HCT116 (cell line): Measurements from ENCODE around the gene LIMS2. TPM values are rescaled to one million over a fixed set of nuclear protein-coding genes. Genes with fewer than 3 reads are reported as not detected.

ENCODE experiments used
- ATAC-seq: fragments of 200-7000 bp; cut with Tn5 transposase; 2 replicates; pipeline ENCODE4 v1.9.1; 2020; ENCODE audit warnings: mild to moderate bottlenecking, moderate library complexity
- BruUV-seq: library from RNA; stranded (reverse); fragments of 400-500 nt; replicated peaks from 2 replicates; lab custom pipeline; 2021; lab: Mats Ljungman, UMichigan
- CTCF ChIA-PET: fragments of 300-600 bp; sonication (Branson Sonifier 250); formaldehyde crosslinking; loops from one replicate; lab custom pipeline; 2021; ENCODE audit warnings: antibody characterized with exemption; lab: Charles Lee
- POLR2A ChIA-PET: fragments of 300-600, 350-600 bp; sonication (Branson Sonifier 250); formaldehyde crosslinking; loops from one replicate; lab custom pipeline; 2021; ENCODE audit warnings: antibody characterized with exemption; lab: Charles Lee
- RAD21 ChIA-PET, 2 experiments: fragments of 300-600 bp; sonication (Branson Sonifier 250); formaldehyde crosslinking; loops; one replicate each; lab custom pipeline; 2023; ENCODE audit warnings: low total read pairs in 2 of 2; ENCODE audit not compliant: uncharacterized antibody in 2 of 2, unreplicated experiment in 2 of 2, low non-redundant PET in 1 of 2; lab: Charles Lee
- DNase-seq: peaks from one replicate; pipeline ENCODE4 v3.0.0-alpha.2; 2010; ENCODE audit warnings: low read depth, low spot score
- H2AFZ ChIP-seq: fragments of 200-600 bp; shearing (Covaris generic), sonication (generic); 2 replicates; pipeline ENCODE4 v1.6.1; 2017; ENCODE audit warnings: low read depth, mixed run types, mixed read lengths, antibody characterized with exemption, low read length; ENCODE audit not compliant: poor library complexity, severe bottlenecking
- H3K27ac ChIP-seq: 2 replicates; pipeline ENCODE4 v1.5.1; 2012; ENCODE audit warnings: low read depth, low read length
- H3K27me3 ChIP-seq: fragments of 200-600 bp; sonication (generic); 2 replicates; pipeline ENCODE4 v1.6.1; 2016; ENCODE audit warnings: mixed run types, low read length, mixed read lengths; ENCODE audit not compliant: insufficient read depth
- H3K36me3 ChIP-seq, 2 experiments: fragments of 200-500 bp in 1 of 2; fragments of 200-600 bp in 1 of 2; sonication (Bioruptor generic) in 1 of 2; sonication (generic) in 1 of 2; 2 replicates each; pipeline versions ENCODE4 v1.5.1 to v1.6.1; 2014 to 2016; ENCODE audit warnings: low read length in 2 of 2, inconsistent platforms in 1 of 2, mixed read lengths in 1 of 2, mixed run types in 1 of 2; ENCODE audit not compliant: insufficient read depth in 2 of 2, control insufficient read depth in 1 of 2
- H3K4me1 ChIP-seq, 2 experiments: fragments of 200-600 bp in 1 of 2; sonication (generic) in 1 of 2; 2 replicates each; pipeline versions ENCODE4 v1.5.1 to v1.6.1; 2012 to 2017; ENCODE audit warnings: low read length in 2 of 2, inconsistent platforms in 1 of 2, mild to moderate bottlenecking in 1 of 2, mixed read lengths in 1 of 2, mixed run types in 1 of 2, moderate library complexity in 1 of 2; ENCODE audit not compliant: insufficient read depth in 2 of 2, control insufficient read depth in 1 of 2
- H3K4me2 ChIP-seq: fragments of 200-600 bp; sonication (generic); 2 replicates; pipeline ENCODE4 v1.6.1; 2017; ENCODE audit warnings: mixed run types, low read length, mixed read lengths
- H3K4me3 ChIP-seq, 2 experiments: fragments of 200-600 bp in 1 of 2; sonication (generic) in 1 of 2; replicated peaks in 1 of 2; 2 replicates each; pipeline ENCODE4 v1.5.1; 2011 to 2016; ENCODE audit warnings: low read length in 2 of 2, control low read depth in 1 of 2, low read depth in 1 of 2, mild to moderate bottlenecking in 1 of 2, mixed read lengths in 1 of 2, mixed run types in 1 of 2
- H3K79me2 ChIP-seq: fragments of 200-600 bp; sonication (generic); 2 replicates; pipeline ENCODE4 v1.6.1; 2017; ENCODE audit warnings: mild to moderate bottlenecking, mixed run types, low read length, moderate library complexity, mixed read lengths; ENCODE audit not compliant: insufficient read depth
- H3K9ac ChIP-seq: fragments of 200-600 bp; sonication (generic); 2 replicates; pipeline ENCODE4 v1.6.1; 2016; ENCODE audit warnings: low read length, mixed read lengths
- H3K9me2 ChIP-seq: fragments of 200-600 bp; sonication (generic), shearing (Covaris generic); 2 replicates; pipeline ENCODE4 v1.6.1; 2017; ENCODE audit warnings: mixed run types, mild to moderate bottlenecking, moderate library complexity; ENCODE audit not compliant: insufficient read depth
- H3K9me3 ChIP-seq, 2 experiments: fragments of 200-500 bp in 1 of 2; fragments of 200-600 bp in 1 of 2; sonication (Bioruptor generic) in 1 of 2; sonication (generic) in 1 of 2; 2 replicates each; pipeline ENCODE4 v1.6.1; 2014 to 2017; ENCODE audit warnings: low read length in 2 of 2, mixed read lengths in 2 of 2, inconsistent platforms in 1 of 2, low read depth in 1 of 2, mild to moderate bottlenecking in 1 of 2, mixed run types in 1 of 2, moderate library complexity in 1 of 2; ENCODE audit not compliant: control insufficient read depth in 1 of 2, insufficient read depth in 1 of 2
- H4K20me1 ChIP-seq: fragments of 200-600 bp; sonication (generic), shearing (Covaris generic); 2 replicates; pipeline ENCODE4 v1.6.1; 2017; ENCODE audit warnings: mixed run types, mild to moderate bottlenecking, moderate library complexity; ENCODE audit not compliant: insufficient read depth
- ATF3 ChIP-seq: IDR thresholded peaks from 2 replicates; pipeline ENCODE4 v1.6.1; 2012
- CBX3 ChIP-seq: IDR thresholded peaks from 2 replicates; pipeline ENCODE4 v1.6.1; 2012; ENCODE audit warnings: low read depth
- CEBPB ChIP-seq: IDR thresholded peaks from 2 replicates; pipeline ENCODE4 v1.6.1; 2012; ENCODE audit warnings: low read depth
- EGR1 ChIP-seq: IDR thresholded peaks from 2 replicates; pipeline ENCODE4 v1.6.1; 2012; ENCODE audit warnings: low read depth
- ELF1 ChIP-seq: IDR thresholded peaks from 2 replicates; pipeline ENCODE4 v1.6.1; 2012; ENCODE audit warnings: low read depth, borderline replicate concordance
- EZH2 ChIP-seq: fragments of 200-600 bp; sonication (generic); IDR thresholded peaks from 2 replicates; pipeline ENCODE4 v1.6.1; 2017; ENCODE audit warnings: antibody characterized with exemption, mixed run types
- EZH2phosphoT487 ChIP-seq: fragments of 200-600 bp; IDR thresholded peaks from 2 replicates; pipeline ENCODE4 v1.6.1; 2018; ENCODE audit warnings: antibody characterized with exemption, borderline replicate concordance
- FOSL1 ChIP-seq: IDR thresholded peaks from 2 replicates; pipeline ENCODE4 v1.6.1; 2012; ENCODE audit warnings: low read depth
- JUND ChIP-seq: IDR thresholded peaks from 2 replicates; pipeline ENCODE4 v1.6.1; 2012
- MAX ChIP-seq: IDR thresholded peaks from 2 replicates; pipeline ENCODE4 v1.6.1; 2012
- POLR2A ChIP-seq: IDR thresholded peaks from 2 replicates; pipeline ENCODE4 v1.7.0; 2011; ENCODE audit warnings: borderline replicate concordance; ENCODE audit not compliant: insufficient read depth, insufficient read length; ENCODE audit errors: extremely low read depth
- POLR2AphosphoS5 ChIP-seq: IDR thresholded peaks from 2 replicates; pipeline ENCODE4 v1.6.1; 2011; ENCODE audit warnings: mild to moderate bottlenecking, low read depth, low read length, moderate library complexity
- RAD21 ChIP-seq: IDR thresholded peaks from 2 replicates; pipeline ENCODE4 v1.6.1; 2012; ENCODE audit warnings: low read depth, mild to moderate bottlenecking
- REST ChIP-seq: IDR thresholded peaks from 2 replicates; pipeline ENCODE4 v1.6.1; 2012; ENCODE audit warnings: low read depth
- SIN3A ChIP-seq: IDR thresholded peaks from 2 replicates; pipeline ENCODE4 v1.6.1; 2012; ENCODE audit warnings: low read depth
- SRF ChIP-seq: IDR thresholded peaks from 2 replicates; pipeline ENCODE4 v1.6.1; 2012; ENCODE audit warnings: low read depth
- TCF7L2 ChIP-seq: IDR thresholded peaks from 2 replicates; pipeline ENCODE4 v1.7.0; 2011; ENCODE audit warnings: borderline replicate concordance, inconsistent platforms; ENCODE audit not compliant: insufficient read depth, insufficient read length; ENCODE audit errors: extremely low read depth
- YY1 ChIP-seq: IDR thresholded peaks from 2 replicates; pipeline ENCODE4 v1.6.1; 2011; ENCODE audit warnings: low read length, low read depth, moderate library complexity, mild to moderate bottlenecking; ENCODE audit not compliant: insufficient replicate concordance; ENCODE audit errors: extremely low read depth
- ZBTB33 ChIP-seq: IDR thresholded peaks from 2 replicates; pipeline ENCODE4 v1.6.1; 2011; ENCODE audit warnings: mild to moderate bottlenecking, low read length, moderate library complexity; ENCODE audit not compliant: insufficient replicate concordance; ENCODE audit errors: extremely low read depth
- ZFX ChIP-seq: fragments of 450-650 bp; IDR thresholded peaks from 2 replicates; pipeline ENCODE4 v1.6.1; 2017
- ZNF274 ChIP-seq: fragments of 200-500 bp; sonication (Bioruptor generic); IDR thresholded peaks from 2 replicates; pipeline ENCODE4 v1.6.1; 2014; ENCODE audit warnings: mild to moderate bottlenecking, low read depth, low read length, inconsistent platforms
- intact Hi-C: fragments of 100-400 bp; cut with micrococcal nuclease; formaldehyde crosslinking; loops from 2 replicates; pipeline ENCODE4 v1.10.0; 2022
- total RNA-seq: library from RNA; stranded (reverse); gene quantifications from one replicate; pipeline ENCODE4 v1.2.1, GENCODE V29; 2021; ENCODE audit not compliant: unreplicated experiment

Gene LIMS2
- total RNA-seq, 1 experiment from 2014 or later = 3.7 TPM

- Histone ChIP-seq H3K27me3 (no peaks in the 10 kb centered on the region), H3K4me2 (peak overlapping the region; percentile 83), H3K9me2 (no peaks in the 10 kb centered on the region), H3K9ac (peak overlapping the region; percentile 79), H3K27ac (peak overlapping the region; percentile 98), H4K20me1 (no peaks in the 10 kb centered on the region), H3K36me3 (peaks cover 2 to 6% of the 10 kb centered on the region in 2 experiments; a peak in 2 of 4 replicates), H3K9me3 (no peaks in the 10 kb centered on the region), H3K4me3 (peak overlapping the region; percentile 59 to 72), H2AFZ (no peak overlapping the region), H3K4me1 (peaks cover 13 to 44% of the 10 kb centered on the region in 2 experiments), H3K79me2 (peaks cover 13% of the 10 kb centered on the region)
- ChIA-PET RAD21 (interaction anchor here in 1 of 2 experiments (1.0 kb wide), 1 partner anchor 110 kb away, joined by 4 read pairs; no protein-coding TSS in a partner anchor), POLR2A (interaction anchor here (0.7 to 1.0 kb wide), 4 partner anchors 11 to 504 kb away, joined by 3 to 4 read pairs (median 3); no protein-coding TSS in a partner anchor), CTCF (interaction anchor here (1.0 to 1.8 kb wide), 2 partner anchors 109 to 504 kb away, joined by 3 to 9 read pairs; no protein-coding TSS in a partner anchor)
- intact Hi-C loops = loop anchor here (2.0 kb wide), 2 partner anchors 110 to 174 kb away; partner anchors contain the start of gene IWS1
- BruUV-seq = TSS peak; percentile 87
- peak; percentile 68 for ATAC-seq
- DNase-seq = peak; percentile 95
- TF ChIP-seq ZFX = no peak
- peak; percentile 83 for TF ChIP-seq JUND
- no peak for TF ChIP-seq EZH2
- TF ChIP-seq TCF7L2 = peak; percentile 74
- TF ChIP-seq ZBTB33 = peak; percentile 39
- TF ChIP-seq YY1 = peak; percentile 29
- no peak for TF ChIP-seq EGR1
- peak; percentile 76 for TF ChIP-seq FOSL1
- peak; percentile 99 for TF ChIP-seq MAX
- TF ChIP-seq CBX3 = peak; percentile 81
- no peak for TF ChIP-seq EZH2phosphoT487
- TF ChIP-seq SIN3A = peak; percentile 95
- no peak for TF ChIP-seq REST
- no peak for TF ChIP-seq ATF3
- TF ChIP-seq POLR2AphosphoS5 = peak; percentile 48
- no peak for TF ChIP-seq RAD21
- no peak for TF ChIP-seq POLR2A
- TF ChIP-seq ZNF274 = no peak
- TF ChIP-seq SRF = no peak
- TF ChIP-seq ELF1 = no peak
- TF ChIP-seq CEBPB = no peak
These were observed 25.3 kb upstream of the LIMS2 start for GRCh38 chr2:127700527-127701192.
